ENCODE measurements around the gene LASP1.

- TF ChIP-seq CTCF (IDR thresholded peaks at IDR 0.05) (no peak), POLR2A (IDR thresholded peaks at IDR 0.05) (no peak)
Observed at GRCh38 chr17:38970804-38971203, 100.9 kb downstream of the LASP1 start.

All from thyroid gland (tissue), 4 donors.